Ramos (cell line): ENCODE measurements around the gene TMEM209.
"Not testable (repeated sequence)": the region's sequence is repeated elsewhere in the genome, so short reads cannot be mapped to it uniquely, and the experiment has no call there.

Experiments
- in situ Hi-C: fragments of 300-500 bp; cut with MboI; formaldehyde crosslinking; loops from one replicate; pipeline ENCODE4 v1.14.3; 2022; ENCODE audit warnings: low sequenced_read_pairs; ENCODE audit not compliant: unreplicated experiment

The TMEM209 gene

DNA sequence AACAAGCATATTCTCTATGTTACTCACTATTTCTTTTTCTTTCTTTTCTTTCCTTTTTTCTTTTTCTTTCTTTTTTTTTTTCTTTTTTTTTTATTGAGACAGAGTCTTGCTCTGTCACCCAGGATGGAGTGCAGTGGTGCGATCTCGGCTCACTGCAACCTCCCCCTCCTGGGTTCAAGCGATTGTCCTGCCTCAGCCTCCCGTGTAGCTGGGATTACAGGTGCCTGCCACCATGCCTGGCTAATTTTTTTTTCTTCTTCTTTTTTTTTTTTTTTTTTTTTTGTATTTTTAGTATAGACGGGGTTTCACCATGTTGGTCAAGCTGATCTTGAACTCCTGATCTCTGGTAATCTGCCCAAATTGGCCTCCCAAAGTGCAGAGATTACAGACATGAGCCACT, 59.1 kb downstream of the TMEM209 start:
- in situ Hi-C loops: not testable (repeated sequence)

DNA sequence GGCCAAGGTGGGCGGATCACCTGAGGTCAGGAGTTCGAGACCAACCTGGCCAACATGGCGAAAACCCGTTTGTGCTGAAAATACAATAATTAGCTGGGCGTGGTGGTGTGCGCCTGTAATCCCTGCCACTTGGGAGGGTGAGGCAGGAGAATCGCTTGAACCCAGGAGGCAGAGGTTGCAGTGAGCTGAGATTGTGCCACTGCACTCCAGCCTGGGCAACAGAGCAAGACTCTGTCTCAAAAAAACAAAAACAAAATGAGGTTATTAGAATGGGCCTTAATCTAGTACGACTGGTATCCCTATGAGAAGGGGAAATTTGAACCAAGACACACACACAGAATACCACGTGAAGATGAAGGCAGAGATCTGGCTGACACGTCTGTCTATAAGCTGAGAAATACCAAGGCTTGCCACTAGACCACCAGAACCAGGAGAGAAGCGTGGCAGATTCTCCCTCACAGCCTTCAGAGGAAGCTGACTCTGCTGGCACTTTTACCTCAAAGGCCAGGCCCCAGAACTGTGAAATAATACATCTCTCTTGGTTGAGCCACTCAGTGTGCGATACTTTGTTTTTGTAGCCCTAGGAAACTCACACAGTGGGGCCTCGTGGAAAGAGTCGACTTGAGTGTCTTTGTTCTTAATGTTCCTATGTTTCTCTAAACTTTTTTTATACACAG, 59.6 kb downstream of the TMEM209 start:
- in situ Hi-C loops: no loop called here

- in situ Hi-C loops: no loop called here
Measured at GRCh38 chr7:130144312-130145171, 60.7 kb downstream of the TMEM209 start.

GRCh38 chr7:130143986-130144311, 61.3 kb downstream of the TMEM209 start:
- in situ Hi-C loops: no loop called here

GRCh38 chr7:130143334-130143732, 61.9 kb downstream of the TMEM209 start:
- in situ Hi-C loops: no loop called here

GRCh38 chr7:130142654-130143333, 62.4 kb downstream of the TMEM209 start:
- in situ Hi-C loops: no loop called here

DNA sequence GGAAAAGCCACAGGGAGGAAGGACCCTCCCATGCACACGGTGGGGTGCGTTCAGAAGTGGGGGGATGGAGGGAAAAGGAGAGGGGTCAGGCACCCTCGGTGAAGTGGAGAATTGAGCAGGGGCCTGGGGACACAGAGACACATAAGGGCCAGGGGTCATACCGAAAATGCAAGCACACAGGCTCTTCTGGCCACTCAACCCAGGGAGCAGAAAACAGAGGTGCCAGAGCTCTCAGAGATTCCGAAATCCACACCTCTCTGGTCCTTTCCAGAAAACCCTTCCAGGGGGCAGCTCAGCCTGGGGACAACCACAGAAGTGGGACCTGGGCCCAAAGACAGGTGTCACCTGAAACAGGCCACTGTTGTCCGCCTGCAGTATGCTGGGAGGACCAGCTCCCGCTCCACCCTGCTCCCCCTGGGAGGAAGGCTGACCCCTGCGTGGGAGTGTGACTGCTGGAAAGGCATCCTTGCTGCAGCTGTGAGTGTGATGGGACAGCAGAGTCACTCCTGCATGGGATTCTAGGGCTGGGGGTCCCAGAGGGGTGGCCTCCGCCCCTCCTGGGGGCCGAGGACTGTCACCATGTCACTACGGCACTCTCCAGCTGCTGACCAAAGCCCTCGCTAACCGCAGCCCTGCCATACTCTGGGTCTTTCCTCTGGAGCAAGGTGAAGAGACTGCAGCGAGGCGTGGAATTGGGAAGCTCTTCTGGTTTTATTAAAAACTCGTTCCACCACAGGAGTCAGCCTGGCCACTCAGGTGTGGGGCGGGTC, 63.1 kb downstream of the TMEM209 start:
- in situ Hi-C loops: no loop called here

DNA sequence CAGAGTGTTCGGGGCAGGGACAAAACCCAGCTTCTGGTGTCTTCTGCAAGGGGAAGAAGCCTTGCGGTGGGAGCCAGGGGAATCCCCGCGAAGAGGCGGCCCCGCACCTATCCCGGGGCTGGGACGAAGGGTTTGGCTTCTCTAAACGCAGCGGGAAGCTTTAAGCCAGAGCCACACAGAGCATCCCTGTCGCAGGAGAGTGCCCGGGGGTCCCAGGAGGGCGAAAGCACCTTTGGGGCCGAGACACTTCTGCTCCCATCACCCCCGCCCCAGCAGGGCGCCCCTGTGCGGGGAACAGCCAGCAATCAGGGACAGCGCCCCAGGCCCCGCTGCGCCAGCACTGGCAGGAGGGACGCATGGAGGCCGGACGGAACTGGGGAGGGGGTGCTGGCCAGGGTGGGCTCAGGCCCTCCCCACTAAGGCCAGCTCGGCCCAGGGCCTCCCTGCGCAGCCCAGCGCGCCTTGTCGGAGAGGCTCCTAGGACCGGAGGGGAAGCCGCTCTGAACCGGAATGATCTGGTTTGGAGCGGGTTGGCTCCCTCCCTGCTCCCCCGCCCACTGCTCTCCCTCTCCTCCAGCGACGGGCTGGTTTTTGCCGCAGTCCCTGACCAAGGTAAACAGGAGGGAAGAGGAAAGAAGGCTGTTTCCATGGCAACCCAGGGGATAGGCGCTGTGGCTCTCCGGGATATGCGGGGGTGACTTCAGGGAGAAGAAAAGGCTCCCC, 63.9 kb downstream of the TMEM209 start:
- in situ Hi-C loops: no loop called here

DNA sequence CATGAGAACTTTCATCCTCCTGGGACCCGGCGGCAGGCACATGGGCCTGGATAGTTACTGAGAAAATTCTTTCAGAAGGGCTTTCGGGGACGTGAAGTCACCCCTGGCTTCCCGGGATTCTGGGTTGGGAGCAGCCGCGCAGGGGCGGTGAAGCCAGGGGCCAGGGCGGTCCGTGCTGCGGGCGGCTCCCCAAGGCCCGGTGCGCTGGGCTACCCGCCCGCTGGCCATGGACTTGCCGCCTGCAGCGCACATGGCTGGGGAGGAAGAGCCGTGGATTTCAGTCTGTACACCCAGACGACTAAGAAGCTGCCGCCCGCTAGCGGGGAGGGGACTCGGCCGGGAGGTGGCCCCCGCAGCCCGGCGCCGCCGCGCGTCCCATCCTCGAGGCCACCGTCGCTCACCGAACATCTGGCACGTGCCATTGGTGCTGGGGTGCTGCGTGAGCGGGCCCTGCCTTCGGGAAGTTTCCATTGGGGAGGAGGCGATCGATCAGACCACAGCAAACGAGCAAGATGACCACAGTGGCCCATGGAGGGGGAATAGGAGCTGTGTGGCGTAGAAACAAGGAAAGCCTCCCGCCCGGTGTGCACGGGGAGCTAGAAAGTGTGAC, 64.5 kb downstream of the TMEM209 start:
- in situ Hi-C loops: no loop called here

- in situ Hi-C loops: no loop called here
Measured at GRCh38 chr7:130139193-130139960, 65.8 kb downstream of the TMEM209 start.

DNA sequence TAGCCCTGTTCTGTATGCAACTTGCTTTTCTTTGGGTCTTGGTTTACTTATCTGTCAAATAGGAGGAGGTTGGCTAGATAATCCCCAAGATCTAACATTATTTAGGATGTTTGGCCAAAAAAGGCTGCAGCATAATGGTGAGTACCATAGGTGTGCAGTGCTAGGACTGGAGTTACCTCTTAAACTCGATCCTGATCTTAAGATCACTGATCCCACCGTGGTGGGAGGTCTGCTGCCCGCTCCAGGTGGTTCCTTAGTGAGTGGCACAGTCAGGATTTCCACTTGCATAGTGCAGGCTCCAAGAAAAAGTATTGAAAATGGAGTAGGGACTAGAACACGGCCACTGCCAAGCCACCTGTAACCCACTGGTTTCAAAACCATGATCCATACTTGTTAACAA, 68.0 kb downstream of the TMEM209 start:
- in situ Hi-C loops: no loop called here

DNA sequence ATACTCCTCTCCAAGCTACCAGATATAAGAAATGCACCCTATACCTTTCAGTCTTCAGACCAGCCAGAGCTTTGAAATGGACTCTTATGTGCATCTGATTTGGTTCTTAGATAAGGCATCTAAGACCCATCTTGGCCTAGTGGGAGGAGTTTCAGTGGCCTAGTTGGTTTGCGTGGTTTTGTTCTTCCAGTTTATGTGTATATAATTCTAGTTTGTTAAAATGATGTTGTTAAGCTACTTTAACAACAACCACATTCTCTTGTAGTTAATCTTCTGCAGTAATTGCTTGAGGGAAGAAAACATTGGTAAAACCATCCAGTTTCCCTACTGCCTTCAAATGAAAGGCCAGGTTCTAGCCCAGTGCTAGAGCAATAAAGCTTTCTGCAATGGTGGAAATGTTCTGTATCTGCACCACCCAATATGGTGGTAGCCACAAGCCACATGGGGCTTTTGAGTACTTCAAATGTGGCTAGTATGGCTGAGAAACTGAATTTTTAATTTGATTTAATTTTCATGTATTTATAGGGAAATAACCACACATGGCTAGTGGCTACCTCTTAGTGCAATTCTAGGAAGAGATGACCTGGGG, 68.5 kb downstream of the TMEM209 start:
- in situ Hi-C loops: no loop called here

GRCh38 chr7:130135208-130136205, 69.7 kb downstream of the TMEM209 start:
- in situ Hi-C loops: no loop called here

GRCh38 chr7:130134726-130135125, 70.5 kb downstream of the TMEM209 start:
- in situ Hi-C loops: no loop called here

DNA sequence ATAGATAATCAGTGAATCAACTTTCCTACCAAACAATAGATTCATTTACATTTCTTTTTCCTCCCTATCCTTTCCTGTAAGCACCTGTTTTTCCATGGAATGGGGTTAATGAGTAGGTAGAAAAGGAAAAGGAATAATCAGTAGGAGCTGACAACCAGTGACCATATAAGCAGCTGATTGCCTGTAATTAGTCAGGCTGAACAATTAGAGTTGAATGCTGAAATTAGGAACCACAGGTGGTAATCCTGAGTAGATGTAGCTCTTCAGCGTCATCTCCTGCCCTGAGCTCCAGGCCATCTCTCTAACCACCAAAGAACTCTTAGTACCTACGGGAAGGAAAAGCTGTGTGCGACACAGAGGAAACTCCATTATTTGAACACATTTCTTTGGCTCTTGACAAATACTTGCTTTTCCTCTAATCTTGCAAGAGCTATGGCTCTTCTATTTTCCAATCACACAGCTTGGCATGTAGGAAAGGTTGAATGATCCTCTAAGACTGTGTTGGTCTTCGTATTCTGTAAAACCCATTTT, 71.0 kb downstream of the TMEM209 start:
- in situ Hi-C loops: no loop called here

DNA sequence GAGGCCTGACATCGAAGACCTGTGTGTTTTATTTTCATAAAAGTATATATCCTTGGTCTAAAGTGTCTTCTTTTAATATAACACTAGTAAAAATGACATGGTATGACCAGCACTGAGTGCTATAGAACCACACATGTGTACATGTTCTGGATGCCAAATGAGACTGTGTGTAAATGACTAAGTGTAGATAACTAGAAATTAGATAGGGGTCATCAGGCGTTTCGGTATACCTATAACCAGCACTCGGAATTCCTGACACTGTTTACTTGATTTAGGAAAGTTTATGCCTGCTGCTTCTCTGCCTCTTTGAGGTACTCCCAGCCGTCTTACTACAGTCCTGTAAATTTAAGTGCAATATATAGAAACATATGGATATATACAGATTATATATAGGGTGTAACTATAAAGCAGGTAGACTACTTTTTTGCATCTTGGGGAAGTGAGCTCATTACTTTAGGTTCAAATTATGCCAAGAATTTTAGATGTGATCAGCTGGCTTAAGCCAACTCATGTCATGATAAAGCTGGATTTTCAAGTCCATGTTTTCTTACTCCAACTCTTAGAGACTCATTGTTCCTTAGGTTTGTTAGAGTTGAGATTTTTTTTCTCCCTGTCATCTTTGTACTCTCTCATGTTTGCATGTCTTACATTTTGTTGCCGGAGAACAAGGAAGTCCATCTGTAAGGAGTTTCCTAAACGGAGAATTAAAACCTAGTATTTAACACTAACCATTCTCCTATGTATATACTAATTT, 72.0 kb downstream of the TMEM209 start:
- in situ Hi-C loops: no loop called here
